Suprapubic skin (tissue), 4 donors: ENCODE data around the gene PRKN. TPM values are rescaled to one million over a fixed set of nuclear protein-coding genes. Genes with fewer than 3 reads are reported as not detected.

Source experiments
- DNase-seq, 2 donors: peaks; one replicate each; pipeline ENCODE4 v3.0.0-alpha.2; 2019; ENCODE audit warnings: low spot score in 2 of 2
- H3K27ac ChIP-seq: fragments of 200-600 bp; sonication (generic); one replicate; pipeline ENCODE4 v1.5.1; 2019
- H3K27me3 ChIP-seq: fragments of 200-600 bp; sonication (generic); one replicate; pipeline ENCODE4 v1.5.1; 2019
- H3K36me3 ChIP-seq: fragments of 200-600 bp; sonication (generic); one replicate; pipeline ENCODE4 v1.5.1; 2019
- H3K4me1 ChIP-seq: fragments of 200-600 bp; sonication (generic); one replicate; pipeline ENCODE4 v1.5.1; 2019
- H3K4me3 ChIP-seq: fragments of 200-600 bp; sonication (generic); one replicate; pipeline ENCODE4 v1.5.1; 2019; ENCODE audit warnings: mild to moderate bottlenecking
- H3K9me3 ChIP-seq: fragments of 200-600 bp; sonication (generic); one replicate; pipeline ENCODE4 v1.5.1; 2019
- CTCF ChIP-seq, 2 donors: fragments of 200-600 bp in 1 of 2; fragments of 450-650 bp in 1 of 2; sonication (generic) in 1 of 2; IDR thresholded peaks; one replicate each; pipeline ENCODE4 v1.5.1; 2016 to 2019; ENCODE audit warnings: antibody characterized with exemption in 2 of 2, mild to moderate bottlenecking in 1 of 2, moderate library complexity in 1 of 2
- EP300 ChIP-seq: sonication (generic); formaldehyde crosslinking; IDR thresholded peaks from one replicate; pipeline ENCODE4 v1.6.1; 2017; ENCODE audit warnings: antibody characterized with exemption
- POLR2A ChIP-seq, 2 donors: fragments of 450-650 bp; IDR thresholded peaks; one replicate each; pipeline ENCODE4 v1.6.1; 2017; ENCODE audit warnings: antibody characterized with exemption in 2 of 2, mild to moderate bottlenecking in 2 of 2, moderate library complexity in 2 of 2
- POLR2AphosphoS5 ChIP-seq, 3 donors: sonication (generic); formaldehyde crosslinking; IDR thresholded peaks; one replicate each; pipeline ENCODE4 v1.6.1; 2017; ENCODE audit warnings: antibody characterized with exemption in 3 of 3
- WGBS: methylation state at CpG from one replicate; pipeline ENCODE4 v1.1.5; 2018; 5-methylcytosine and 5-hydroxymethylcytosine counted together
- total RNA-seq, 4 donors: library from RNA; depleted of rRNA; stranded (reverse); fragments of >200 nt; gene quantifications; one replicate each; pipeline ENCODE4 v1.1.0, GENCODE V29; 2016

PRKN gene
- total RNA-seq, 4 donors from 2014 or later: 7.2 to 22.8 (median 14.4) TPM

- no peak overlapping the region for H3K27ac ChIP-seq
- TF ChIP-seq CTCF (IDR thresholded peaks at IDR 0.05) (no peak), EP300 (no peak), POLR2AphosphoS5 (IDR thresholded peaks at IDR 0.05) (no peak), POLR2A (IDR thresholded peaks at IDR 0.05) (no peak)
- H3K4me3 ChIP-seq: no peak overlapping the region
- no peaks in the 10 kb centered on the region for H3K36me3 ChIP-seq
- no peaks in the 10 kb centered on the region for H3K4me1 ChIP-seq
- H3K9me3 ChIP-seq: no peaks in the 10 kb centered on the region
- 97% methylated on average over 1 of the region's 1 CpG for WGBS
- no peak for DNase-seq
- H3K27me3 ChIP-seq: no peaks in the 10 kb centered on the region
Observed at GRCh38 chr6:162237331-162237730, 490.2 kb downstream of the PRKN start.

- no peaks in the 10 kb centered on the region for H3K27me3 ChIP-seq
- no peaks in the 10 kb centered on the region for H3K36me3 ChIP-seq
- H3K9me3 ChIP-seq: no peaks in the 10 kb centered on the region
- WGBS: 74% methylated on average over 2 of the region's 2 CpGs
- DNase-seq: no peak
- TF ChIP-seq EP300 (no peak), POLR2AphosphoS5 (IDR thresholded peaks at IDR 0.05) (no peak), POLR2A (IDR thresholded peaks at IDR 0.05) (no peak), CTCF (IDR thresholded peaks at IDR 0.05) (no peak)
- no peak overlapping the region for H3K27ac ChIP-seq
- peaks cover 3% of the 10 kb centered on the region for H3K4me1 ChIP-seq
- H3K4me3 ChIP-seq: no peak overlapping the region
Observed at GRCh38 chr6:162234631-162235030, 492.9 kb downstream of the PRKN start.

- no peak for TF ChIP-seq CTCF (IDR thresholded peaks at IDR 0.05)
- no peak for TF ChIP-seq EP300
- TF ChIP-seq POLR2AphosphoS5 (IDR thresholded peaks at IDR 0.05): no peak
- TF ChIP-seq POLR2A (IDR thresholded peaks at IDR 0.05): no peak
- WGBS: 33% methylated on average over 1 of the region's 1 CpG
- no peak for DNase-seq
- Histone ChIP-seq H3K9me3 (no peaks in the 10 kb centered on the region), H3K27ac (no peak overlapping the region), H3K36me3 (no peaks in the 10 kb centered on the region), H3K4me1 (peaks cover 3% of the 10 kb centered on the region), H3K27me3 (no peaks in the 10 kb centered on the region), H3K4me3 (no peak overlapping the region)
Observed at GRCh38 chr6:162230147-162230752, 497.3 kb downstream of the PRKN start.

GRCh38 chr6:162229093-162229492 lies 498.5 kb downstream of the PRKN start:
- Histone ChIP-seq H3K36me3 (no peaks in the 10 kb centered on the region), H3K27me3 (no peaks in the 10 kb centered on the region), H3K9me3 (no peaks in the 10 kb centered on the region), H3K4me1 (peaks cover 3% of the 10 kb centered on the region), H3K4me3 (no peak overlapping the region), H3K27ac (no peak overlapping the region)
- WGBS: 98% methylated on average over 2 of the region's 2 CpGs
- TF ChIP-seq EP300: no peak
- no peak for TF ChIP-seq CTCF (IDR thresholded peaks at IDR 0.05)
- TF ChIP-seq POLR2AphosphoS5 (IDR thresholded peaks at IDR 0.05): no peak
- no peak for TF ChIP-seq POLR2A (IDR thresholded peaks at IDR 0.05)
- DNase-seq: no peak

GRCh38 chr6:162226803-162227202 lies 500.8 kb downstream of the PRKN start:
- no peak for DNase-seq
- no peaks in the 10 kb centered on the region for H3K9me3 ChIP-seq
- H3K4me3 ChIP-seq: no peak overlapping the region
- H3K27me3 ChIP-seq: no peaks in the 10 kb centered on the region
- TF ChIP-seq POLR2AphosphoS5 (IDR thresholded peaks at IDR 0.05) (no peak), EP300 (no peak), CTCF (IDR thresholded peaks at IDR 0.05) (no peak), POLR2A (IDR thresholded peaks at IDR 0.05) (no peak)
- no peaks in the 10 kb centered on the region for H3K36me3 ChIP-seq
- WGBS: 89% methylated on average over 8 of the region's 8 CpGs
- no peak overlapping the region for H3K27ac ChIP-seq
- peaks cover 3% of the 10 kb centered on the region for H3K4me1 ChIP-seq
